ENCODE data around the gene PITPNB.

GRCh38 chr22:27809700-27810608 lies 109.1 kb downstream of the PITPNB start:
- TF ChIP-seq EP300 (IDR thresholded peaks at IDR 0.05) (no peak), POLR2A (IDR thresholded peaks at IDR 0.05) (no peak)
